Subcutaneous adipose tissue (tissue), 4 donors: Measurements from ENCODE around the gene STX1A. TPM values are rescaled to one million over a fixed set of nuclear protein-coding genes. Genes with fewer than 3 reads are reported as not detected.

Experiments
- CTCF ChIP-seq: fragments of 450-650 bp; IDR thresholded peaks from one replicate; pipeline ENCODE4 v1.5.1; 2016; ENCODE audit warnings: low read depth, mild to moderate bottlenecking, control low read depth, antibody characterized with exemption, moderate library complexity
- total RNA-seq, 4 donors: library from RNA; depleted of rRNA; stranded (reverse); fragments of >200 nt; gene quantifications; one replicate each; pipeline ENCODE4 v1.1.0, GENCODE V29; 2016

Gene STX1A
- 10 to 100 TPM in 1 of 4 donors, 1 to 10 TPM in 3; 2.2 to 12.2 (median 3.4) TPM for total RNA-seq

DNA sequence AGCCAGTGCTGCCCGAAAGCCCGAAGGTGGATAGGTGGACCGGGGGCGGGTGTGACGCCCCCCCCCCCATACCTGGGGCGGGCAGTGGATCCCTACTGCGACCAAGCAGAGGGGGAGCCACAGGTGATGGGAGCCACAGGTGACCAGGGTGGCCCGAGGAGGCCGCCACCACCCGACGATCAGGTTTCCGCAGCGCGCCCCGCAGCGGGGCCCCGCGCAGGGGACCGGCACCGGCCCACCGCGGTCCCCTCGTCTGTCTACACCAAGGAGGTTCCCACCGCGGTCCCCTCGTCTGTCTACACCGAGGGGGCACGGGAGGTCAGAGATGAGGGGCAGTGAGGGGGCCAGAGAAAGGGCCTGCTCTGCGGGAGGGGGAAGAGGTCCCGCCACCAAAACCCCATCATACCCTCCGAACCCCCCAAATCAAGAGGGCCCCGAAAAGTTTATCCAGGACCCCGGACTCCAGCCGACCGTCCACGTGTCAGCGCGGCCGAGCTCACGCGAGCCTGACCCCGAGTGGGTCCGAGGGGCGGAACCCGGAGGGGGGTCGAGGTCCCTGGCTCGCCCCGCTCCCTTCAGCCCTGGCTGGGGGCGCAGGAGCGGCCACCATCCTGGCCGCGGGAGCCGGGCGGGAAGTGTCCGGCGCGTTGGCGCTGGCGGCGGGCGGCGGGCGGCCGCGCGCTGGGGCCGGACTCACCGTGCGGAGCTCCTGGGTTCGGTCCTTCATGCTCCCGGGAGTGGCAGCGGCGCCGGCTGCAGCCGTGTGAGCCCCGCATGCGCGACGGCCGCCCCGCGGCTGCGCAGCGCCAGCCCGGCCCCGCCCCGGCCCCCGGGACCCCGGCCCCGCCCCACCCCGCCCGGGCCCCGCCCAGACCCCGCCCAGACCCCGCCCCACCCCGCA, at the start of gene STX1A:
Gene STX1A (minus strand): TSS at position 765 of the 901 bp plus-strand sequence. CDS start 38 bp downstream, at position 727.
- TF ChIP-seq CTCF: no peak

GRCh38 chr7:73768641-73769480, 49.4 kb upstream of the STX1A start:
- TF ChIP-seq CTCF: no peak

- no peak for TF ChIP-seq CTCF
Observed at GRCh38 chr7:73766556-73767229, 47.2 kb upstream of the STX1A start.

- no peak for TF ChIP-seq CTCF
Observed at GRCh38 chr7:73762659-73762999, 43.2 kb upstream of the STX1A start.

DNA sequence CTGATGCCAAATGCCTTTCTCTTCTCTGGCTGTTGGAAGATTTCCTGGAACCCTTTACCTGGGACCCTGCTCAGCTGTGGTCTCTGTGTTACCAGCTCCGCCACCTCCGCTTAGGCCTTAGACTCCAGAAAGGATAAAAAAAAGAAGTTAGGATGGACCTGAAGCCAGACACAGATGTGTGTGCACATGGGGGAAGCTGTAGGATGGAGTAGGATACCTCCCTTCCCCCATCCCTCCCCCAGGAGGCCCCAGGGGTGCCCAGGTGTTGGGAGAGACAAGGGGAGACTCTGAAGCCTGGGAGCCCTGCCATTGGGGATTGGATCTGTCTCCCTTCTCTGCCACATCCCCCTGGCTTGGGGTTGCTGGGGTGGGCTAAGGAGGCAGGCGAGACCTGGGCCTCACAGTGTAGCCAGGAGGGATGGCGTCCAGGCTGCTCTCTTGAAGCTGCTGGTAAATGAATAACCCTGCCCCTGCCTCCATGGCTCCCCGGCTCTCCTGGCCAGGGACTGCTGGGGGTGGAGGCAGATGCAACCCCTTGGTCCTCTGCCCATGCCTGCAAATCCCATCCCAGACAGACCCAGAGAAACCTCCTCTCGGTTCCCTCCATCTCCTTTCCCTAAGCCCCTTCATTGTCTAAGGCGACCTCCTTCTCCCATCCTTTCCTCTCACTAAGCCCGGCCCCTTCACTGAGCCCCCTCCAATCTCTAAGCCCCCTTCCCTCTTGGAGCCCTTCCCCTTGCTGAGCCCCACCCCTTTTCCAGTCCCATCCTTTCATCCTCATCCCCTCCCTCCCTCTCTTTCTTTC, 42.6 kb upstream of the STX1A start:
- no peak for TF ChIP-seq CTCF

GRCh38 chr7:73758581-73759138, 39.2 kb upstream of the STX1A start:
- no peak for TF ChIP-seq CTCF
